ENCODE measurements around the gene ARID3C. TPM values are rescaled to one million over a fixed set of nuclear protein-coding genes. Genes with fewer than 3 reads are reported as not detected.

Gene ARID3C
- polyA plus RNA-seq, 1 of the 3 experiments (the other 2 are of a cell fraction): 0.08 TPM

DNA sequence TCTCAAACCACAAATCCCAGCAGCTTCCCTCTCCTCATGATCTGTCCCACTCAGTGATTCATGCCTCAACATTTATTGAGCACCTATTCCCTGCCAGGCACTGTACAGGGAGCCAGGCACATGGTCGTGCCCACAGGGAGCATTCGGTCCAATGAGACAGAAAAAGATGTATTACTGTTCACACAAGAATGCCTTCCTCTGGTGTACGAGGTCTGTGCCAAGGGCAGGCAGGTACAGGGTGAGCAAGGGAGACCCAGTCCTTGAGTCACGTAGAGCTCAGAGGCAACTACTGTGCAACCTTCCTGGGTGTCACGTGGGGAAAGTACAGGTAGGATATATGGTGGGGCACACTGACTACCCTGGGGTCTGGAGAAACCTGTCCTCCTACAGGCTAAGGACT is 43.9 kb downstream of the ARID3C start:
- Histone ChIP-seq H2AFZ (ENCODE audit: low read depth) (no peak overlapping the region), H3K36me3 (replicated peaks in 1 of 2; ENCODE audit: control insufficient read depth in 1 of 2, insufficient read depth in 2 of 2, low read length in 1 of 2) (no peaks in the 10 kb centered on the region), H3K27me3 (ENCODE audit: insufficient read depth) (peaks cover 57% of the 10 kb centered on the region), H3K4me1 (ENCODE audit: control insufficient read depth in 1 of 2, insufficient read depth in 2 of 2, low read depth in 1 of 2, low read length in 1 of 2) (peaks cover 0 to 79% of the 10 kb centered on the region in 2 experiments; a peak in 2 of 4 replicates), H3K9me3 (no peaks in the 10 kb centered on the region), H3F3A (replicated peaks; ENCODE audit: insufficient read depth) (no peaks in the 10 kb centered on the region), H3K9ac (no peak overlapping the region), H3K4me2 (no peak overlapping the region), H3K79me2 (ENCODE audit: insufficient read depth) (no peaks in the 10 kb centered on the region), H3K4me3 (ENCODE audit: low read depth in 2 of 2, low read length in 1 of 2) (no peak overlapping the region), H3K9me2 (no peaks in the 10 kb centered on the region), H3K27ac (ENCODE audit: low read depth in 2 of 2, low read length in 1 of 2) (no peak overlapping the region; a peak in 1 of 4 replicates), H4K20me1 (ENCODE audit: insufficient read depth) (no peaks in the 10 kb centered on the region)
- DNase-seq: no peak
- no peak for TF ChIP-seq YY1 (IDR thresholded peaks at IDR 0.05; ENCODE audit: low read depth)
- no peak for TF ChIP-seq JUND (IDR thresholded peaks at IDR 0.05)
- TF ChIP-seq, protein P1, sequence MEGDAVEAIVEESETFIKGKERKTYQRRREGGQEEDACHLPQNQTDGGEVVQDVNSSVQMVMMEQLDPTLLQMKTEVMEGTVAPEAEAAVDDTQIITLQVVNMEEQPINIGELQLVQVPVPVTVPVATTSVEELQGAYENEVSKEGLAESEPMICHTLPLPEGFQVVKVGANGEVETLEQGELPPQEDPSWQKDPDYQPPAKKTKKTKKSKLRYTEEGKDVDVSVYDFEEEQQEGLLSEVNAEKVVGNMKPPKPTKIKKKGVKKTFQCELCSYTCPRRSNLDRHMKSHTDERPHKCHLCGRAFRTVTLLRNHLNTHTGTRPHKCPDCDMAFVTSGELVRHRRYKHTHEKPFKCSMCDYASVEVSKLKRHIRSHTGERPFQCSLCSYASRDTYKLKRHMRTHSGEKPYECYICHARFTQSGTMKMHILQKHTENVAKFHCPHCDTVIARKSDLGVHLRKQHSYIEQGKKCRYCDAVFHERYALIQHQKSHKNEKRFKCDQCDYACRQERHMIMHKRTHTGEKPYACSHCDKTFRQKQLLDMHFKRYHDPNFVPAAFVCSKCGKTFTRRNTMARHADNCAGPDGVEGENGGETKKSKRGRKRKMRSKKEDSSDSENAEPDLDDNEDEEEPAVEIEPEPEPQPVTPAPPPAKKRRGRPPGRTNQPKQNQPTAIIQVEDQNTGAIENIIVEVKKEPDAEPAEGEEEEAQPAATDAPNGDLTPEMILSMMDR (IDR thresholded peaks at IDR 0.05): no peak
- TF ChIP-seq, protein P2, sequence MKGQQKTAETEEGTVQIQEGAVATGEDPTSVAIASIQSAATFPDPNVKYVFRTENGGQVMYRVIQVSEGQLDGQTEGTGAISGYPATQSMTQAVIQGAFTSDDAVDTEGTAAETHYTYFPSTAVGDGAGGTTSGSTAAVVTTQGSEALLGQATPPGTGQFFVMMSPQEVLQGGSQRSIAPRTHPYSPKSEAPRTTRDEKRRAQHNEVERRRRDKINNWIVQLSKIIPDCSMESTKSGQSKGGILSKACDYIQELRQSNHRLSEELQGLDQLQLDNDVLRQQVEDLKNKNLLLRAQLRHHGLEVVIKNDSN (IDR thresholded peaks at IDR 0.05; ENCODE audit: borderline replicate concordance, low read depth): no peak
- no peak for TF ChIP-seq MXI1 (IDR thresholded peaks at IDR 0.05; ENCODE audit: low read depth, low read length)
- TF ChIP-seq, protein P3, sequence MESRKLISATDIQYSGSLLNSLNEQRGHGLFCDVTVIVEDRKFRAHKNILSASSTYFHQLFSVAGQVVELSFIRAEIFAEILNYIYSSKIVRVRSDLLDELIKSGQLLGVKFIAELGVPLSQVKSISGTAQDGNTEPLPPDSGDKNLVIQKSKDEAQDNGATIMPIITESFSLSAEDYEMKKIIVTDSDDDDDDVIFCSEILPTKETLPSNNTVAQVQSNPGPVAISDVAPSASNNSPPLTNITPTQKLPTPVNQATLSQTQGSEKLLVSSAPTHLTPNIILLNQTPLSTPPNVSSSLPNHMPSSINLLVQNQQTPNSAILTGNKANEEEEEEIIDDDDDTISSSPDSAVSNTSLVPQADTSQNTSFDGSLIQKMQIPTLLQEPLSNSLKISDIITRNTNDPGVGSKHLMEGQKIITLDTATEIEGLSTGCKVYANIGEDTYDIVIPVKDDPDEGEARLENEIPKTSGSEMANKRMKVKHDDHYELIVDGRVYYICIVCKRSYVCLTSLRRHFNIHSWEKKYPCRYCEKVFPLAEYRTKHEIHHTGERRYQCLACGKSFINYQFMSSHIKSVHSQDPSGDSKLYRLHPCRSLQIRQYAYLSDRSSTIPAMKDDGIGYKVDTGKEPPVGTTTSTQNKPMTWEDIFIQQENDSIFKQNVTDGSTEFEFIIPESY (IDR thresholded peaks at IDR 0.05; ENCODE audit: borderline replicate concordance, low read depth): no peak
- TF ChIP-seq, protein P4, sequence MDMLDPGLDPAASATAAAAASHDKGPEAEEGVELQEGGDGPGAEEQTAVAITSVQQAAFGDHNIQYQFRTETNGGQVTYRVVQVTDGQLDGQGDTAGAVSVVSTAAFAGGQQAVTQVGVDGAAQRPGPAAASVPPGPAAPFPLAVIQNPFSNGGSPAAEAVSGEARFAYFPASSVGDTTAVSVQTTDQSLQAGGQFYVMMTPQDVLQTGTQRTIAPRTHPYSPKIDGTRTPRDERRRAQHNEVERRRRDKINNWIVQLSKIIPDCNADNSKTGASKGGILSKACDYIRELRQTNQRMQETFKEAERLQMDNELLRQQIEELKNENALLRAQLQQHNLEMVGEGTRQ (IDR thresholded peaks at IDR 0.05; ENCODE audit: borderline replicate concordance, low read depth, low read length): no peak
- TF ChIP-seq SIN3A (IDR thresholded peaks at IDR 0.05; ENCODE audit: borderline replicate concordance, low read depth, low read length): no peak
- TF ChIP-seq RXRA (IDR thresholded peaks at IDR 0.05; ENCODE audit: borderline replicate concordance, low read depth): no peak
- no peak for TF ChIP-seq GABPA (IDR thresholded peaks at IDR 0.05; ENCODE audit: low read depth)
- TF ChIP-seq FOSL2 (IDR thresholded peaks at IDR 0.05; ENCODE audit: borderline replicate concordance, low read depth): no peak
- CTCF ChIA-PET: interaction anchor here (1.2 to 12.0 kb wide), 3 partner anchors 14 to 36 kb away, joined by 3 to 129 read pairs (median 10); no protein-coding TSS in a partner anchor
- POLR2A ChIA-PET: no interaction called here
- 67% methylated on average over 3 of the region's 5 CpGs for WGBS (ENCODE audit: low lambda C conversion rate)
